GM10248 (cell line): Measurements from ENCODE around the gene TEX264.

Source experiments
- CTCF ChIA-PET: fragments of 300-600 bp; sonication (Branson Sonifier 250); formaldehyde crosslinking; extraction: SDS; loops from one replicate; lab custom pipeline; 2021; ENCODE audit warnings: antibody characterized with exemption; lab: Yijun Ruan, JAX
- POLR2A ChIA-PET: fragments of 350-650 bp; sonication (Branson Sonifier 250); formaldehyde crosslinking; extraction: SDS; loops from one replicate; lab custom pipeline; 2020; ENCODE audit warnings: antibody characterized with exemption; lab: Yijun Ruan, JAX
- DNase-seq: peaks from one replicate; pipeline ENCODE4 v3.0.0; 2012; ENCODE audit errors: extremely low spot score
- TF ChIP-seq, protein P1 (sequence below): IDR thresholded peaks from 2 replicates; pipeline ENCODE4 v1.5.1; 2012; ENCODE audit warnings: mild to moderate bottlenecking, low read depth; ENCODE audit errors: extremely low read depth, missing control alignments, control extremely low read depth

Gene TEX264

DNA sequence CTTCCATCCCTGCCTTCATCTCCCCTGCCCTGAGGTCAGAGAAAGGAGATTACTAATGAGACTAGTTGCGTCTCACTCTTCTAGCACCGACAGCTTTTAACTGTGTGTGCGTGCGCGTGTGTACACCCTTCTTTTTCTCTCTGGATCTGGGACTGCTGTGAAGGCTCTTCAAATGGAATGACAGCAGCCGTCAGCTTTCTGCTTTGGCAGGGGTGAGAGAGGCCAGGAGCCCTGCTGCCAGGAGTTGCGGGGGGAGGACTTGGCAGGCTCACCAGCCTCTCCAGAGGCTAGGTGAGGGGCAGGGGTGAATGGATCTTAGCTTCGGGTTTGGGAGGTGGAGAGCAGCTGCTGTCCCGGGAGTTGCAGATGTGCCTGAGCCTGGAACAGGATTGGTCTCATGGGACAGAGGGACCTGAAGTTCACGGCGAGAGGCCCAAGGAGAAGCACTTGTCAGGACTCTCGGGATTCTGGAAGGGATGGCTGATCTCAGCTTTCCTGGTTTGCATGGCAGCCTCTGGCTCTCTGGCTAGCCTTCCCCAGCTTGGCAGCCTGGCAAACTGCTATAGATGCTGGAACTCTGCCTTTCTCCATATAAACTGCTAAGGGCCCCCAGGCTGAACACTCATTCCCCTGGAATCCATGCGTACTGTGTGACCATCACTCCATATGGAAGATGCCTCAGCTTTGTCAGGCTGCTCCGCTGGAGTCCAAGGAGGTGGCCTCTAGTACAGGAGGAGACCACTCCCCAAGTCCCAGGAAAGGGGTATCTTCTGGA, 16.6 kb downstream of the TEX264 start:
- TF ChIP-seq, protein P1, sequence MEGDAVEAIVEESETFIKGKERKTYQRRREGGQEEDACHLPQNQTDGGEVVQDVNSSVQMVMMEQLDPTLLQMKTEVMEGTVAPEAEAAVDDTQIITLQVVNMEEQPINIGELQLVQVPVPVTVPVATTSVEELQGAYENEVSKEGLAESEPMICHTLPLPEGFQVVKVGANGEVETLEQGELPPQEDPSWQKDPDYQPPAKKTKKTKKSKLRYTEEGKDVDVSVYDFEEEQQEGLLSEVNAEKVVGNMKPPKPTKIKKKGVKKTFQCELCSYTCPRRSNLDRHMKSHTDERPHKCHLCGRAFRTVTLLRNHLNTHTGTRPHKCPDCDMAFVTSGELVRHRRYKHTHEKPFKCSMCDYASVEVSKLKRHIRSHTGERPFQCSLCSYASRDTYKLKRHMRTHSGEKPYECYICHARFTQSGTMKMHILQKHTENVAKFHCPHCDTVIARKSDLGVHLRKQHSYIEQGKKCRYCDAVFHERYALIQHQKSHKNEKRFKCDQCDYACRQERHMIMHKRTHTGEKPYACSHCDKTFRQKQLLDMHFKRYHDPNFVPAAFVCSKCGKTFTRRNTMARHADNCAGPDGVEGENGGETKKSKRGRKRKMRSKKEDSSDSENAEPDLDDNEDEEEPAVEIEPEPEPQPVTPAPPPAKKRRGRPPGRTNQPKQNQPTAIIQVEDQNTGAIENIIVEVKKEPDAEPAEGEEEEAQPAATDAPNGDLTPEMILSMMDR = no peak
- ChIA-PET CTCF (interaction anchor here (1.0 to 29.3 kb wide), 5 partner anchors 10 to 299 kb away, joined by 4 to 477 read pairs (median 5); partner anchors contain the start of gene DCAF1), POLR2A (no interaction called here)
- no peak for DNase-seq

GRCh38 chr3:51688206-51688600, 17.2 kb downstream of the TEX264 start:
- ChIA-PET CTCF (interaction anchor here (1.0 to 29.3 kb wide), 3 partner anchors 186 to 299 kb away, joined by 4 to 477 read pairs (median 16); partner anchors contain the start of gene DCAF1), POLR2A (no interaction called here)
- DNase-seq = no peak
- TF ChIP-seq, protein P1 = no peak

- no peak for DNase-seq
- CTCF ChIA-PET = interaction anchor here (0.8 to 3.9 kb wide), 5 partner anchors 9 to 301 kb away, joined by 3 to 24 read pairs (median 4); no protein-coding TSS in a partner anchor
- TF ChIP-seq, protein P1 = no peak
- POLR2A ChIA-PET = no interaction called here
These were observed 20.0 kb downstream of the TEX264 start for GRCh38 chr3:51691021-51691420.

GRCh38 chr3:51691949-51692348, 20.9 kb downstream of the TEX264 start:
- TF ChIP-seq, protein P1 = no peak
- DNase-seq = no peak
- CTCF ChIA-PET = interaction anchor here (1.4 to 3.9 kb wide), 4 partner anchors 10 to 302 kb away, joined by 3 to 24 read pairs (median 5); no protein-coding TSS in a partner anchor
- POLR2A ChIA-PET = no interaction called here

DNA sequence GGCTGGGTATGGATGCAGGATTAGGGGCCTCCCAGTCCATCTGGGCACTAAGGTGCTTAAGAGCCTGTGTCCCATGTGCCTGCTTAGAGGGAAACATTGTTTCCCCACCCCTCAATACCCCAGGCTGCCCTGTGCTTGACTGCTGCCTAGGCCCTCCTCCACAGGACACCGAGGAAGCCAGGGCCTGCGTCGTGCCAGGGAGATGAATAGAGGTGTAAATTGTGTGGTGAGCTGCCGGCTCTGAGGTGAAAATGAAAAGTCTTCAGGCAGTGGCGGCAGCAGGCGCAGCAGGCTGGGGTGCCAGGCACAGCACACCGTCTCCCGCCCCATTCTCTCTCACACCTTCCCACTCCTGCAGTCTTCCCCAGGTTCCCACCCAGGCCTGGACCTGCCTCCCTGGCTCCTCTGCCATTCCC, 21.9 kb downstream of the TEX264 start:
- CTCF ChIA-PET = interaction anchor here (1.4 to 3.9 kb wide), 3 partner anchors 11 to 300 kb away, joined by 3 to 24 read pairs (median 7); no protein-coding TSS in a partner anchor
- no peak for DNase-seq
- POLR2A ChIA-PET = no interaction called here
- TF ChIP-seq, protein P1 = no peak

DNA sequence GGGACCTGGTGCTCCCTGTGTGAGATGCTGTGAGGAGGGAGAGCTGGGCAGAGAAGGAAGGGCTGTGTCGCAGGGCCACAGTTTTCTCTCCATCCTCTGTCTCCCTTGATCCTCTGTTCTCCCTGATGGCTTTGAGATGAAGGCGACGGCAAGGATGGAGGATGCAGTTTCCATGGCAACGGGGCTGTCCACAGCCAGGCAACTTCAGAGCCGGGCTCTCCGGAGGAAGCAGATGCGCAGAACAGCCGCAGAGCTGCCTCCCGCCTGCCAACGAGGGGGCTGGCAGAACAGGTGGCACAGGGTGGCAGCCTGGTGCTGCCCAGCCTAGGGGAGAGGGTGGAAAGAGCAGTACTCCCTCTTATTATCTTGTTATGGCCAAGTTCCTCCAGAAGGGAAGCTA, 25.9 kb downstream of the TEX264 start:
- TF ChIP-seq, protein P1 = no peak
- ChIA-PET CTCF (interaction anchor here (1.2 to 4.1 kb wide), 5 partner anchors 10 to 308 kb away, joined by 3 to 20 read pairs (median 5); no protein-coding TSS in a partner anchor), POLR2A (no interaction called here)
- no peak for DNase-seq
